DMS53 treated with DMSO at 0.1 percent for 48 hours (cell line): ENCODE data around the gene HOXC11.

Source experiments
- DNase-seq: peaks from one replicate; lab custom pipeline; 2025; ENCODE audit not compliant: unreplicated experiment; lab: John Stamatoyannopoulos, UW

The HOXC11 gene

GRCh38 chr12:54020591-54021405, 47.9 kb downstream of the HOXC11 start:
- DNase-seq: no peak

GRCh38 chr12:54021432-54022013, 48.6 kb downstream of the HOXC11 start:
- no peak for DNase-seq

- no peak for DNase-seq
Measured at GRCh38 chr12:54022960-54023884, 50.3 kb downstream of the HOXC11 start.

- no peak for DNase-seq
Measured at GRCh38 chr12:54024127-54024526, 51.2 kb downstream of the HOXC11 start.

GRCh38 chr12:54024581-54025305, 51.8 kb downstream of the HOXC11 start:
- no peak for DNase-seq

- no peak for DNase-seq
Measured at GRCh38 chr12:54025499-54026405, 52.8 kb downstream of the HOXC11 start.

- no peak for DNase-seq
Measured at GRCh38 chr12:54026640-54027441, 53.9 kb downstream of the HOXC11 start.
